Measurements from ENCODE around the gene TNFAIP3.
A peak's percentile ranks its signal among the peaks of the same experiment; 100 is the strongest.
"Not testable (repeated sequence)": the region's sequence is repeated elsewhere in the genome, so short reads cannot be mapped to it uniquely, and the experiment has no call there.

The TNFAIP3 gene

DNA sequence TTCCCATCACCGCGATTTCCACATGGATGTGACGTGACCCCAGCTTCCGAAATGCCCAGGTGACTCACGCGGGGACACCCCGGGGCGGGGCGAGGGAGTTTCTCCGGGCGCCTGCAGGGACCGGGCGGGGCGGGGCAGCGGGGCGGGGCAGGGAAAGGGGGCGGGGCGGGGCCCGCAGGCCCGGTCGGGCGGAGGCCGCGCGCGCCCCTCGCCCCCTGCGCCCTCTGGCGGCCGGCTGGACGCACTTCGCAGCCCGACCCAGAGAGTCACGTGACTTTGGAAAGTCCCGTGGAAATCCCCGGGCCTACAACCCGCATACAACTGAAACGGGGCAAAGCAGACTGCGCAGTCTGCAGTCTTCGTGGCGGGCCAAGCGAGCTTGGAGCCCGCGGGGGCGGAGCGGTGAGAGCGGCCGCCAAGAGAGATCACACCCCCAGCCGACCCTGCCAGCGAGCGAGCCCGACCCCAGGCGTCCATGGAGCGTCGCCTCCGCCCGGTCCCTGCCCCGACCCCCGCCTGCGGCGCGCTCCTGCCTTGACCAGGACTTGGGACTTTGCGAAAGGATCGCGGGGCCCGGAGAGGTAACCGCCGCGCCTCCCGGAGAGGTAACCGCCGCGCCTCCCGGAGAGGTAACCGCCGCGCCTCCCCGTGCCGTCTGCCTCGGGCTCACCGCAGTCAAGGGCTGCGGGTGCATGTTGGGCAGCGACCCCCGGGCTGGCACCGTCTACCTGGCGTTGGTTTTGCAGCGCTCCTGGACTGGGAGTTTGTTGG lies at the start of gene TNFAIP3:
TNFAIP3 (plus strand) TSS at position 346 of the 771 bp plus-strand sequence. CDS start 3,969 bp downstream, outside the sequence.
- peak; percentile 94 for DNase-seq

DNA sequence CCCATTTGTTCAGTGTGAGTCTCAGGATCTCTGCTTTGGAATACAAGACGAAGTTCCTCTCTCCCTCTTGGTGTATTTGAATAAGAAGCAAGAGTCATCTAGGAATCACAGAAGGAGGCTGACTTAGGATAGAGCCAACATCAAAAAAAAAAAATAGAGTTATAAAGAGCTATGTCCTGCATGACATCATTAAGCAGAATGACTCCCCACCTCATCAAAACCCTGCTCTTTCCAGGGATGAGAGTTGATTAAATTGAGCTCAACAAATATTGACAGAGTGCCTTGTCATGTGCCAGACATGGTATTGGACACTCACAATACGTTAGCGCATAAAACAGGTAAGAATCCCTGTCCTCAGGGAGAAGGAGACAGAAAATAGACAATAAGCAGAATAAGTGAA lies 48.6 kb upstream of the TNFAIP3 start:
- DNase-seq, result no peak

DNA sequence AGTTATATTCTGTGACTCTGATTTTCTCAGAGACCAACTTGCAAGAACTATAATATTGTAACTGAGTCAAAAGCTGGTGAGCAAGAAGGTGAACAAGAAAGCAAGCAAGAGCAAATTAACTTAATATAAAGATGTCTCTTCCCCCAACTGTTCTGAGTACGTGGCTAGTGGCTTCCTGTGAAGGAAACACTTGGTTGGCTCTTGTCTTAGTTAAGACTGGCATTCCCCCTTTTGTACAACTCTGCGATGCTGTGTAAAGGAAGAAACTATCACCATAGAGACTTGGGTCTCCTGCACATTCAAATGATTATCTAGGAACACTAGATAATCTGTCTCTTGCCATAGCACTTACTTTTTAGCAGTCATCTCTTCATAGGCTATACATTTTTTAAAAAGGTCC lies 47.3 kb upstream of the TNFAIP3 start:
- peak; percentile 37 for DNase-seq

DNA sequence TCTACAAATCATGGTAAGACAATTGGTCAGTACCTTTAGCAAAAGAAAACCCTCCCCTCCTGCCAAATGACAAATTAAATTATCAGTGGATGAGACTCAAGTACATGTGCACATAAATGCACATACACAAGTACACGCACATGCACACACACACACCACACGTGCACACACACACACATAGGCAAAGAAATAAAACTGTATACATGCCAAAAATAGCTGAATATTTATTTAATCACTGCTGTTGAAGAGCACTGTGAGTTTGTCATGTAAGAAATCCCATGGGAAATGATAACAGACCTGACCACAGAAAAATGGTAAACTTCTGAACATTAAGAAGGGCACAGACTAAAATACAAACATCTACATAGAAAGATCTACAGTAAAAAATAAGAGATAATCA lies 46.6 kb upstream of the TNFAIP3 start:
- DNase-seq, result no peak

DNA sequence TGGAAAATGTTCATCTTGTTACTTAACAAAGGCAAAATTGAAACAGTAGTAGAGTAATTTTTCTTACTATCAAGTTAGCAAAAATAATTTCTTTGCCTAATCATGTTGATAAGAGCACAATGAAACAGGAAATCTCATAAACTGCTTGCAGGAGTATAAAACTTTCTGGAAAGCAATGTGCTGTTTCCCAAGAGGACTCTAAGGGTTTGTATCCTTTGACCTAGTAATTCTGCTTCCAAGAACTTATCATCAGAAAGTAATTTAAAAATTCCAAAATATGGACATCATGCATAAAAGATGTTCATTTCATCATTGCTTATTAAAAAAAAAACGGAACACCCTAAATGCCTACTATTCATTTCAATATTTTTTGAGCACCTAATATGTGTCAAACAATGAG lies 46.1 kb upstream of the TNFAIP3 start:
- no peak for DNase-seq

DNA sequence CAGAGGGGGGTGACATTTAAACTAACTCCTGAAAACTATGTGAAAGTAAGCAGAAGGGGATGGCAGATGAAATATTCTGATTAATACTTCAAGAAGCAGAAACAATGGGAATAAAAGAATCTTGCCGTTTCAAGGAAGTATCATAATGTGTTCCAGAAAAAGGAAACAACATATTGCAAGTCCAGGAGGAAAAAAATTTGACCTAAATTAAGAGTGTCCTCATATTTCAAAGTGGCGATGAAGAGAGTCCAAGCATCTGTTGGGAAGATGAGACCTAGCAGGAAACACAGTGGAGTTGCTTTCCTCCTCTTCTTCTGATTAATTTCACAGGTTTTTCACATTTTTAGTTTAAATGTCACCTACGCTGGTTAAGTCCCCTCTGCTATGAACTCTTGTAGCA lies 45.6 kb upstream of the TNFAIP3 start:
- no peak for DNase-seq

DNA sequence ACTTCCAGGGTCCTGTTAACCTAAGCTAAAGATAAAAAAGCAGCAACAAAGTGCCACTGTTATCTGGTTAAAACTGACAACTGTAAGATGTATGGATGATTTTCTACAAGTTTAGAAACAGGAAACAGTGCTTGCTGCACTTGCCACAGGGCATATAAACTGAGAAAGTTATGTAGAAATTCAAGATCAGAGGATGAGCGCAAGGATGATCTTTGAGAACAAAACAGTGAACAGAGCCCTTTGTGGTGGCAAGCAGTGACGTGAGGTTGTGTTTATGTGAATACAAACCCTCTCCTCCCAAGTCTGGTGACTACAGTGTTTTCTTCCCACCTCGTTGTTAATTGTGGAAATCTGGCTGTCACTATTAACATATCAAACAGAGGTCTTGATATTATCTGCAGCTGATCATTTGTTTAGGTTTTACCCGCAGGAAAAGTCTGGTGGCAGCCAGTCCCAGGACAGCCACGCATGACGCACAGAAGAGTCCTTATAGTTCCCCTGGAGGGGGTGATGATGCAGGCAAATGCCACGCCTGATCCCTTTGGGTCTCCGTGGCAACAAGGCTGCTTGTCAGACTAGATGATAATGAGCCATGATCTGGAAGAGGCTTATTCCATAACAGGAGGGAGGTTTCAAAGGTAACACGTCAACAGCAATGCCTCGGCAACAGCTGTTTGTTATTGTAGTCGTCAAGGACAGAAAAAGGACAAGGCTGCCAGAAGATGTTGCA lies 43.1 kb upstream of the TNFAIP3 start:
- peak; percentile 74 for DNase-seq

DNA sequence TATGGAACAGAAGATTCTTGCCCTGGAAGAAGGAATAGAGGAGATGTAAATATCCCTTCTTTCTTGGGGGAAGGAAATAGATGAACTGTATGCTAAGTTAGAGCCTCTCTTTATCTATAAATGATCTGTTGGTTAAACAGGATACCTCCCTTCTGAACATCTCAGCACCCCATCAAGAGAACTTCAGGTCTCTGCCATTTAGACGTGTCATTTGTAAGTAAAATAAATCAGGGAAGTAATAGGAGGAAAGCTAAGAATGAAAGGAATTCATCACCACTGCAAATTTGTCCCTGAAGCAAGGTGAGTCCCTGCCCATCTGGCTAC lies 42.5 kb upstream of the TNFAIP3 start:
- no peak for DNase-seq

DNA sequence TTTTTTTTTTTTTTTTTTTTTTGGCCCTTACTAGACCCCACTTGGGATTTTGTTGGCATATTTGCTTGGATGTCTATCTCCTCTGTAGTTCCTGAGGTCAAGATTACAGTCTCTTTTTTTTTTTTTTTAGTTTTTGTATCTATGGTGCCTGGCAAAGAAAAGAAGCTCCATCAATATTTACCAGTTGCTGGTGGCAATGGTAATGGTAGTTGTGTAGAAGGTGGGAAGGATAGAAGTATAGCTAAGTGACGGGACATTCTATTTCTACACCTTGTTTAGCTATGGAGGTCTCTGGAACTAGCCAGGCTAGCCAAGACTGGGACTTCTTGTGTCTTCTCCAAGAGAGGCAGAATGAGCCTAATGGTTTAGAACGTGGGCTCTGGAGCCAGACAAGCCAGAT lies 42.2 kb upstream of the TNFAIP3 start:
- no peak for DNase-seq

DNA sequence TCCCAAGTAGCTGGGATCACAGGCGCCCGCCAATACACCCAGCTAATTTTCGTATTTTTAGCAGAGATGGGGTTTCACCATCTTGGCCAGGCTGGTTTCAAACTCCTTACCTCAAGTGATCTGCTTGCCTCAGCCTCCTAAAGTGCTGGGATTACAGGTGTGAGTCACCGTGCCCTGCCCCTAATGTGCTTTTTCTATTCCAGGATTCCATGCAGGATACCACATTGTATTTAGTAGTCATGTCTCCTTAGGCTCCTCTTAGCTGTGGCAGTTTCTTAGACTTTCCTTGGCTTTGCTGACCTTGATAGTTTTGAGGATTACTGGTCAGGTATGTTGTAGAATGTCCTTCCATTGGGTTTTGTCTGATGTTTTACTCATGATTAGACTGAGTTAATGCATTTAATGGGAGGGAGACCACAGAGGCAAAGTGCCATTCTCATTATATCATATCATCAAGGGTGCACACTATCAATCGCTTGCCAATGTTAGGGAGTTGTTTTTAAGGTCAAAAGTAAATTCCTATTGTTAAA lies 39.6 kb upstream of the TNFAIP3 start:
- no peak for DNase-seq

DNA sequence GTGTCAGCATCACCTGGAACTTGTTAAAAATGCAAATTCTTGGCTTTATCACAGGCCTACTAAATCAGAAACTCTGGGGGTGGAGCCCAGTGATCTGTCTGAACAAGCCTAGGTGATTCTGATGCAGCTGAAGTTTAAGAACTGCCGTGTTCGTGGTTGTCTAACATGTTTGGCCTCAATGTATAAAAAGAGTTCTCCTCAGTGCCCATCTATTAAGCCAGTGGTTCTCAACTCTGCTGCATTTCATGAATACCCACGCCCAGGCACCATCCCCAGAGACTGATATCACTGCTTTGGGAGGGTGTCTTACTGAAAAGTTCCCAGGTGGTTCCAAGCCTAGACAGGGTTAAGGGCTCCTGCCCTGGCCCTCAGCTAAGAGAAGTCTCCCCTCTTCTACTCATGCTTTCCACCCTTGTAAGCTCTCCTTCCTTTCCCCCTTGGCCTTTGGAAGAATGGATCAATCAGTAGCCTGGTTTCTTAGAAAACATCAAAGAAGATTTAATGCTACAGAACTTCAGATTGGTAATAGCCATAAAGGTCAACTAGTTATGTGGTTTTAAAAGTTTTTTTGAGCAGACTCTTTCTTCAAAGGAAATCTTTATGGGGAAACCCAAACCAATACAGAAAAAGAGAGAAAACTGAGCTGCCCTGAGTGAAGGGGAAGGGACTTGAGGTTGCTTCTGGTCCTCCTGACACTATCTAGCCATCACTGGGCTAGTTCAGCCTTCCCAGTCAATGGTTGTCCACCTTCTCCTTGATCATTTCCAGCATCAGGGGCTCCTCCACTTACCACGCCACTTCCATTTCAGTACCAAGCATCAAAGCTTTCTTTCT lies 38.9 kb upstream of the TNFAIP3 start:
- peak; percentile 4 for DNase-seq

DNA sequence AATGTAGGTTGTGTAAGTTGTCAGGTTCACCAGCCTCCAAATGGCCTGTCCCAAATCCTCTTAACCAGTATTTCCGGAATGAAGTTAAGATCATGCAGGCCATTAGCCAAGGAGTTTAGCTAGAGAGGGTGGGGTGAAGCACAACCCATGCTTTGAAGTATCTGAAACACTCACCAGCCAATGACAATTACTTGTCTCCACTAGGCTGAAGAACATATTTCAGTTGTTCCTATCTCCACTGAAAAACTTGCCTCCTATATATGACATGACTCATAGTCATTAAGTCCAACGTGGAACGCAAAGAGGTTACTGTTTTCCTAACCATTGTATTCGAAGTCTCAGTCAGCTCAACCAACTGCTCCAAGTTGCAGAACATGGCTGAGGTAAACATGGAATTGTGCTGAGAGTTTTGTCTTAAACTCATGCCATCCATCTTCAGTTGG lies 37.4 kb upstream of the TNFAIP3 start:
- no peak for DNase-seq

DNA sequence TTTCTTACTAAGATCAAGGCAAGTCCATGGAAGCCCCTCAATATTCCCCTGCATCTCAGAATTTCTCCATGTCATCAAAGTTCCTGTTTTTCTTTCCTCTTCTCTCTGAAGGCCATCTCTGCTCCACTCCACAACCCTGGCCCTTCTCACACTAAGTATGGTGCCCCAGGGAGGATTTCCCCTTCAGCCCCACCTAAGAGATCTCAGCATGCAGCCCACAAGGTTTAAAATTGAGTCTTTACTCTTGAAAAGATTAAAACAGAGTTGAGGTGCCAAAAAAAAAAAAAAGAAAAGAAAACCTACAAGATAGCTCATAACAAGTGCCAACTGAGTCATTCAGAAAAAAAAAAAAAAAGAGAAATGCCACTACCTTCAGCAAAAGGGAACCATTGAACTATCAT lies 36.5 kb upstream of the TNFAIP3 start:
- no peak for DNase-seq

DNA sequence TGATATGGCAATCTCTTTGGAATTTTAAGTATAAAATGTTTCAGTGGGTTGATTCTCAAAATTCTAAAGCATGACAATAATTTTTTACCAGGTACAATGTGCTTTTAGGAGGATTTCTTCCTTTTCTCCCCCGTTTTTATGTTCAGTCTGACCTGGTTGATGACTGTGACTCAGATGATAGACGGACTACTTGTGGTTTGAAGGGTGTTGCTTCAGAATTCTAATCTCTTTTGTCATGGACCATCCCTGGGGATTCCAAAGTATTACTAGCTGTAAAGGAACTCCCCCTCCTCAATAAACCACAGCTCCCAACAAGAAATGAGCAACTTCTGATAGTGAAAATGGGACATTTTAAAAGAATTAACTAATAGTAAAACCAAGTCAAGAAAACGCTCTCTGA lies 34.9 kb upstream of the TNFAIP3 start:
- DNase-seq, result no peak

DNA sequence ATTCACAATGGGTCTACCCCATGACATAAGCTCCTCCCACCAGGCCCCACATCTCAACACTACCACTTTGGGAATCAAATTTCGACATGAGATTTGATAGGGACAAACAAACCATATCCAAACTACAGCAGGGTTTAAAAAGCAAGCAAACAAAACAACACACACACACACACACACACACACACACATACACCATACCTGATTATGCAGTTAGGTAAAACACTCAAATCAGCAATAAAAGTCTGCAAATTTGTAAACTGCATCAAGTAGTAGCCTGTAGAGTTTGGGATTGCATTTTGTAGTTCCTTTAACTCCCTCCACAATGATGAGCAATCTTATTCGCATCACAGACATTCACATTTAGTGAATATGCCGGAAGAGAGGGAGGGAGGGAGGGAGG lies 32.6 kb upstream of the TNFAIP3 start:
- no peak for DNase-seq

DNA sequence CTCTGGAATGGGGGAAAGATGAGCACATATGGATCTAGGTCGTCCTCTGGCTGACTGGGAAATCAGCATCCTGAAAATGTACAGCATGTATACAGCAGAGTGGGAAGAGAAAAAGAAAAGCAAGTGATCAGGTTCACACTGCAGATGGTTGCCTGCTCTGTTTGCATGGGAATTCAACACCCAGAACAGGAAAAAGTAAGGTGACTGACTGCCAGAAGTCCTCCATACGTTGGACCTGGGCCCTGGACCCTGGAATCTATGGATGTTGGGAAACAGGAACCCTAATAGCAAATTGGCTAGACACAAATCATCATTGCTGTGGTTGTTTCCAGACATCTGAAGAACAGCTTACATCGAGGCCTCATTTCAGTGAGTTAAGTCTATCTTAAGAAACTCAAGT lies 30.3 kb upstream of the TNFAIP3 start:
- no peak for DNase-seq

DNA sequence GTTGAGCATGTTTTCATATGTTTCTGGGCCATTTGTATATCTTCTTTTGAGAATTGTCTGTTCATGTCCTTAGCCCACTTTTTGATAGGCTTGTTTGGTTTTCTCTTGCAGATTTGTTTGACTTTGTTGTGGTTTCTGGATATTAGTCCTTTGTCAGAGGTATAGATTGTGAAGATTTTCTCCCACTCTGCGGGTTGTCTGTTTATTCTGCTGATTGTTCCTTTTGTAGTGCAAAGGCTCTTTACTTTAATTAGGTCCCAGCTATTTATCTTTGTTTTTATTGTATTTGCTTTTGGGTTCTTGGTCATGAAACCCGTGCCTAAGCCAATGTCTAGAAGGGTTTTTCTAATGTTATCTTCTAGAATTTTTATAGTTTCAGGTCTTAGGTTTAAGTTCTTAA lies 29.0 kb upstream of the TNFAIP3 start:
- DNase-seq, result not testable (repeated sequence)

DNA sequence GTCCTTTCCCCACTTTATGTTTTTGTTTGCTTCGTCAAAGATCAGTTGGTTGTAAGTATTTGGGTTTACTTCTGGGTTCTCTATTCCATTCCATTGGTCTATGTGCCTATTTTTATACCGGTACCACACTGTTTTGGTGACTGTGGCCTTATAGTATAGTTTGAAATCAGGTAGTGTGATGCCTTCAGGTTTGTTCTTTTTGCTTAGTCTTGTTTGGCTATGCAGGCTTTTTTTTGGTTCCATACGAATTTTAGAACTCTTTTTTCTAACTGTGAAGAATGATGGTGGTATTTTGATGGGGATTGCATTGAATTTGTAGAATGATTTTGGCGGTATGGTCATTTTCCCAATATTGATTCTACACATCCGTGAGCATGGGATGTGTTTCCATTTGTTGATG lies 28.5 kb upstream of the TNFAIP3 start:
- not testable (repeated sequence) for DNase-seq

DNA sequence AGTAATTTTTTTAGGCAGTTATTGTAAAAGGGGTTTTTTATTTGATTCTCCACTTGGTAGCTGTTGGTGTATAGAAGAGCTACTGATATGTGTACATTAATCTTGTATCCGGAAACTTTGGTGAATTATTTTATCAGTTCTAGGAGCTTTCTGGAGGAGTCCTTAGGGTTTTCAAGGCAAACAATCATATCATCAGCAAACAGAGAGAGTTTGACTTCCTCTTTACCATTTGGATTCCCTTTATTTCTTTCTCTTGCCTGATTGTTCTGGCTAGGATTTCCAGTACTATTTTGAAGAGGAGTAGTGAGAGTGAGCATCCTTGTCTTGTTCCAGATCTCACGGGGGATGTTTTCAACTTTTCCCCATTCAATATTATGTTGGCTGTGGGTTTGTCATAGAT lies 28.0 kb upstream of the TNFAIP3 start:
- no peak for DNase-seq

DNA sequence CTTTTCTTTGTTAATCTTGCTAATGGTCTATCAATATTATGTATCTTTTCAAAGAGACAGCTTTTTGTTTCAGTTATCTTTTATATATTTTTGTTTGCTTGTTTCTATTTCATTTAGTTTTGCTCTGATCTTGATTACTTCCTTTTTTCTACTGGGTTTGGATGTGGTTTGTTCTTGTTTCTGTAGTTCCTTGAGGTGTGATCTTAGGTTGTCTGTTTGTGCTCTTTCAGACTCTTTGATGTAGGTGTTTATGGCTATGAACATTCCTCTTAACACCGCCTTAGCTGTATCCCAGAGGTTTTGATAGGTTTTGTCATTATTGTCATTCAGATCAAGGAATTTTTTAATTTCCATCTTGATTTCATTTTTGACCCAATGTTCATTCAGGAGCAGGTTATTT lies 26.8 kb upstream of the TNFAIP3 start:
- DNase-seq, result no peak

DNA sequence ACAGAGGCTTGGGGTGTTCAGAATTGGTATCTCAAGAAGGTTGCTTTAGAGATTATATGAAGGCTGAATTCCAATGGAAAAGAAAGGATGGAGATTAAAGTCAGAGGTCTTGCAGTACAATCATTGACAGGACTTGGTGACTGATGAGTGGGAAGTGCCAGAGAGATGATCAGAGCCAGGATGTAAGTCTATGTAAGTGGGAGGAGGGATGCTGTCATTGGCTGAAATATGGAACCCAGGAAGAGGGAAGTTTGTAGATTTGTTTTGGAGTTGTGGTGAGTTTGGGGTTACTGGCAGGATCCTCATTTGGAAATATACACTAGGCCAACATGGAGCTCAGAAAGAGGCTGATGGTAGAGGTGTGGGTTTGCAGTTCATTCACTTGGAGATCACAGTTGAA lies 23.8 kb upstream of the TNFAIP3 start:
- no peak for DNase-seq

DNA sequence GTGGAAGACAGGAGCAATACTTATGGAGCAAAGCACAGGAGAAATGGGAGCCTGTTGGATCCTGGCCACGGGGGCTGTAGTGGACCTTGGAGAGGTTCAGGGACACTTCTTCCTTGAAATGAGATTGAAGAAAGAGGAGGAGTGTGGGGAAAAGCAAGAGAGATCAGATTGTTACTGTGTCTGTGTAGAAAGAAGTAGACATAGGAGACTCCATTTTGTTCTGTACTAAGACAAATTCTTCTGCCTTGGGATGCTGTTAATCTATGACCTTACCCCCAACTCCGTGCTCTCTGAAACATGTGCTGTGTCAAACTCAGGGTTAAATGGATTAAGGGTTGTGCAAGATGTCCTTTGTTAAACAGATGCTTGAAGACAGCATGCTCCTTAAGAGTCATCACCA lies 22.7 kb upstream of the TNFAIP3 start:
- DNase-seq, result not testable (repeated sequence)

DNA sequence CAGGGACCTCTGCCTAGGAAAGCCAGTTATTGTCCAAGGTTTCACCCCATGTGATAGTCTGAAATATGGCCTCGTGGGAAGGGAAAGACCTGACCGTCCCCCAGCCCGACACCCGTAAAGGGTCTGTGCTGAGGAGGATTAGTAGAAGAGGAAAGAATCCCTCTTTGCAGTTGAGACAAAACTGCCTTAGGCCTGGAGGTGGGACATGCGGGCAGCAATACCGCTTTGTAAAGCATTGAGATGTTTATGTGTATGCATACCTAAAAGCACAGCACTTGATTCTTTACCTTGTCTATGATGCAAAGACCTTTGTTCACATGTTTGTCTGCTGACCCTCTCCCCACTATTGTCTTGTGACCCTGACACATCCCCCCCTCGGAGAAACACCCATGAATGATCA lies 22.3 kb upstream of the TNFAIP3 start:
- not testable (repeated sequence) for DNase-seq

Measured in CD4-positive, alpha-beta T cell treated with Interleukin-6 for 4 hours (primary cell).